D721Med (cell line): Measurements from ENCODE around the gene MLKL.

ENCODE experiments used
- DNase-seq: peaks from one replicate; pipeline ENCODE4 v3.0.0; 2011; ENCODE audit warnings: low spot score; ENCODE audit not compliant: insufficient read length
- FAIRE-seq: peaks from 2 replicates; lab custom pipeline; 2011; peaks lifted over from hg19 to GRCh38; lab: Jason Lieb, UNC
- TF ChIP-seq, protein P1 (sequence below): IDR thresholded peaks from 2 replicates; pipeline ENCODE4 v1.5.1; 2012; ENCODE audit warnings: mild to moderate bottlenecking, control low read depth; ENCODE audit not compliant: insufficient read depth; ENCODE audit errors: missing control alignments

Gene MLKL

GRCh38 chr16:74732707-74733350, 32.2 kb upstream of the MLKL start:
- TF ChIP-seq, protein P1, sequence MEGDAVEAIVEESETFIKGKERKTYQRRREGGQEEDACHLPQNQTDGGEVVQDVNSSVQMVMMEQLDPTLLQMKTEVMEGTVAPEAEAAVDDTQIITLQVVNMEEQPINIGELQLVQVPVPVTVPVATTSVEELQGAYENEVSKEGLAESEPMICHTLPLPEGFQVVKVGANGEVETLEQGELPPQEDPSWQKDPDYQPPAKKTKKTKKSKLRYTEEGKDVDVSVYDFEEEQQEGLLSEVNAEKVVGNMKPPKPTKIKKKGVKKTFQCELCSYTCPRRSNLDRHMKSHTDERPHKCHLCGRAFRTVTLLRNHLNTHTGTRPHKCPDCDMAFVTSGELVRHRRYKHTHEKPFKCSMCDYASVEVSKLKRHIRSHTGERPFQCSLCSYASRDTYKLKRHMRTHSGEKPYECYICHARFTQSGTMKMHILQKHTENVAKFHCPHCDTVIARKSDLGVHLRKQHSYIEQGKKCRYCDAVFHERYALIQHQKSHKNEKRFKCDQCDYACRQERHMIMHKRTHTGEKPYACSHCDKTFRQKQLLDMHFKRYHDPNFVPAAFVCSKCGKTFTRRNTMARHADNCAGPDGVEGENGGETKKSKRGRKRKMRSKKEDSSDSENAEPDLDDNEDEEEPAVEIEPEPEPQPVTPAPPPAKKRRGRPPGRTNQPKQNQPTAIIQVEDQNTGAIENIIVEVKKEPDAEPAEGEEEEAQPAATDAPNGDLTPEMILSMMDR, result no peak
- FAIRE-seq, result no peak
- no peak for DNase-seq

GRCh38 chr16:74731853-74732477, 31.3 kb upstream of the MLKL start:
- FAIRE-seq (no peak), DNase-seq (no peak)
- TF ChIP-seq, protein P1, result no peak

DNA sequence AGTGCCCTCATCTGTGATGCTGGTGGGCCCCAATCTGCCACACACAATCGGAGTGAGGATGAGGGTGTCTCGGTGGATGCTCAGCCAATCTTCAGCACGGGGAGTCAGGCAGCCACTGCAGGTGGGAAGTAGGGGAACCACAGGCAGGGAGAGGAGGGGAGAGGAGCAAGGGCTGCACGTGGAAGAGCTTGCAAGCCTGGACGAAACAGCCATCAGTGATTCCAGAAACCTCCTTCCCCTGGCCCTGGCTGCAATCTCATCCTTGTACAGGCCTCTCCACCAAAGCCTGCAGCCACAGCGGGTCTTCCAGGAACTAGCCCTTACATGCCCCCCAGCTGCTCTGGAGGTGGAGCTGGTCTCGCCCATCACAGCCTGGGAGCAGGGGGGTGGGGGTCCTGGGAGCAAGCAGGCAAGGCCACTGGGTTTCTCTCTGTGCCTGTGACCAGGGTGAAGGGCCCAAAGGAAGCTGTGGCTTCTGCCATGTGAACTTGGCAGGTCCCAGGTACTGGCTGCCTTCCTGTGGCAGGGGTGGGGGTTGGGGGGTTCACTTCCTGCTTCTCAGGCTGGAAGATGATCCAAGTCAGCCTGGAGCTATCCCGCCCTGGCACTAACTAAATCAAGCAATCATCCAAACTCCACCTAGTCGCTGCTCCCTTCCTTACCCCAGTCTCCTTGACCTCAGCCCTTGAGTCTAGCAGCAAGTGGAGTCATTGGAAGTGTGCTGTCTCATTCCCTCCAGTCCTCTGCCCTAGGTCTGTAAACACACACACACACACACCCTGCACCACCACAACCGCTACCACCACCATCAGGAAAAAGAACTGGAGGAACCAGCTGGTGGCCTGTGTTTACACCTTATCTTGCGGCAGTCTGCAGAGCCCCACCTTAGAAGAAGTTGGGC, 29.4 kb upstream of the MLKL start:
- TF ChIP-seq, protein P1, result no peak
- FAIRE-seq (no peak), DNase-seq (no peak)

DNA sequence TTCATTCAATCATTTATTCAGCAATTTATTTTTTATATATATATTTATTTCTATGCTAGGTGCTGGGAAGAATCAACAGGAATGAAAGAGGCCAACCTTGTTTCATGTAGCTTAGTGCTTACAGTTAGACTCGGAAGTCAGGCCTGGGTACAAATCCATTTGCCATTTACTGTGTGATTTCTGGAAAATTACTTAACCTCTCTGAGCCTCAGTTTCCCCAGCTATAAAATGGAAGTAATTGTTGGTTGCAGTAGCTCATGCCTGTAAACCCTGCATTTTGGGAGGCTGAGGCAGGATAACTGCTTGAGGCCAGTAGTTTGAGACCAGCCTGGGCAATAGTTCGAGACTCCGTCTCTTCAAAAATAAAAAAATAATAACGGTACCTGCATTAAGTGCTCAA, 27.2 kb upstream of the MLKL start:
- FAIRE-seq, result no peak
- DNase-seq, result no peak
- TF ChIP-seq, protein P1, result no peak

DNA sequence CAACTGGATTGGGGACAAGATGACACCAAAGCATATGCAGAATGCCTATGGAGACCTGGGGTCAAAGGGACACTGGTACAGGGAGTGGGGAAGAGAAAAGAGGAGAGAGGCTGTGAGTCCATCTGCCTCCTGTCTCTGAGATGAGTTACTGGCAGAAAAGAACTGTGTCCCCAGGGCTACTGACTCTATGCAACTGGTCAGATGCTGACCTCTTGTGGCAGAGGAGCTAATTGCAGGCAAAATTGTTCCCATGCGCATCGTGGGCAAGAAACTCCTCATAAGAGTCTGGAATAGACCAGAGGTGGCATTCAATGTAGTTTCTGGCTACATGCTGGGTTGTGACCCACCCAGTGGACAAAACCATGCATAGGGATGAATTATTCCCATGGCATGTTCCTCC, 26.1 kb upstream of the MLKL start:
- DNase-seq, result no peak
- no peak for FAIRE-seq
- TF ChIP-seq, protein P1, result peak; percentile 25

GRCh38 chr16:74725651-74726455, 25.2 kb upstream of the MLKL start:
- TF ChIP-seq, protein P1, result no peak
- FAIRE-seq (no peak), DNase-seq (no peak)
